ENCODE measurements around the gene ZDHHC14.
"Not testable (repeated sequence)": the region's sequence is repeated elsewhere in the genome, so short reads cannot be mapped to it uniquely, and the experiment has no call there.

The ZDHHC14 gene

DNA sequence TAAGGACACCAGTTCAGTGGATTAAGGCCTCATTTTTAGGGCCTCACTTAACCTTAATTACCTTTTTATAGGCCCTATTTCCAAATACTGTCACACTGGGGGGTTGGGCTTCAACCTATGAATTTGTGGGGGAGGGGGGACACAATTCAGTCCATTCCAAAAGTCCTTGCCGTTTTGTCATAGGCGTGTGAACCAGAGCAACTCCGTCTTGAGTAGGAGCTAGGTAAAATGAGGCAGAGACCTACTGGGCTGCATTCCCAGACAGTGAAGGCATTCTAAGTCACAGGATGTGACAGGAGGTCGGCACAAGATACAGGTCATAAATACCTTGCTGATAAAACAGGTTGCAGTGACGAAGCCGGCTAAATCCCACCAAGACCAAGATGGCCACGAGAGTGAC, 328.6 kb downstream of the ZDHHC14 start:
- no peak for DNase-seq

DNA sequence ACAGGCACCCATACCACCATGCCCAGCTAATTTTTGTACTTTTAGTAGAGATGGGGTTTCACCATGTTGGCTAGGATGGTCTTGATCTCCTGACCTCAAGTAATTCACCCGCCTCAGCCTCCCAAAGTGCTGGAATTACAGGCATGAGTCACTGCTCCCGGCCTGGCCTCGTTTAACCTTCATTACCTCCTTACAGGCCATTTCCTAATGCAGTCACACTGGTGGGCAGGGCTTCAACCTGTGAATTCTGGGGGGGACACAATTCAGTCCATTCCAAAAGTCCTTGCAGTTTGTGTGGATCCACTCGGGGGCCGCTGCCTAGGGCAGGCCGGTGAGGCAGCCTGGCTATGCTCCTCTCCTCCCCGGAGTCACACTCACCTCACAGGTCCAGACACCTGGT, 329.6 kb downstream of the ZDHHC14 start:
- DNase-seq, result no peak

DNA sequence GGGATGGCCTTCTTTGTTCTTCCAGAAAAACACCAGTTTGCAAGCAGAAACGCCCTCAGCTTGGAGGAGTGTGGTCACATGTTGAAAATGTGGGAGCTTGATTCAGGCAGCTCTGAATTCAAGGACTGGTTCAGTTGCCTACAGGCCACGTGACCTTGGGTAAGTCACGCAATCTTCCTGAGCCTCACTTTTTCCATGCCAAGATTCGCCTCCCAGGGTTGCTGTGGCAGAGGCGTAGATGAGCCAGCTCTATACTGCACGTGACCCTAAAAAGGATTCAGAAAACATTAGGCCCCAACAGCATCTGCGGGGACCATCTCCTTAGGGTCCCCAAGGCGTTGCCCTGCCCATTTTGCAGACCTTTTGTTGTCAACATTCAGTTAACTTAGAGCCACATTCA, 330.1 kb downstream of the ZDHHC14 start:
- DNase-seq, result no peak

DNA sequence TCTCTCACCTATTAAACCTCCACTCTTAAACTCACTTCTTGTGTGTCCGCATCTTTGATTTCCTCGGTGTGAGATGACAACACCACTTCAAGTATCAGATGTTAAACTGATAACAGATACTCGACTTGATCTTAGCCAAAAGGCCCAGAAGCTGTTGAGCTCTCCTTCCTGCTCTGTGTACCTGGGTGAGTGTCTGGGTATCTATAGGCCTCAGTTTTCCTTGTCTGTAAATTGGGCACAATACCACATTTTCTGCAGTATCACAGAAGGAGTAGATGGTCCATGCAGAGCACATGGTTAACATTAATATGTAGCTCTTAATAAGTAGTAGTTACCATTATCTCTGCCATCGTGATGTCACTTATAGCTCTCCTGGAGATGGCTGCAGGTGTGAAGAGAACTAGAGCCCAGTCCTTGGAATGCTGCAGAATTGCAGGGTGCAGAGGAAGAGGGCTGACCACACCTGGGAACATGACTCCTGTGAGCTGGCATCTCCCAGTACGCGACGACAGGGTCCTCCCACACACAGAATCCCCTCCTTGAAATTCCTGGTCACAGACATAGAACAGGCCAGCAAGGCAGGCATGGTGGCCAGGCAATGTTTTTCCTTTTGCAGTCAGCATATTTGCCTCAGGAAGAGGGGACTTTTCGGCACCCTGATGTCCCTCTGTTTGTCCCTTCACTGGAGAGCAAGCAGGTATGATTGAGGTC, 331.8 kb downstream of the ZDHHC14 start:
- DNase-seq, result no peak

DNA sequence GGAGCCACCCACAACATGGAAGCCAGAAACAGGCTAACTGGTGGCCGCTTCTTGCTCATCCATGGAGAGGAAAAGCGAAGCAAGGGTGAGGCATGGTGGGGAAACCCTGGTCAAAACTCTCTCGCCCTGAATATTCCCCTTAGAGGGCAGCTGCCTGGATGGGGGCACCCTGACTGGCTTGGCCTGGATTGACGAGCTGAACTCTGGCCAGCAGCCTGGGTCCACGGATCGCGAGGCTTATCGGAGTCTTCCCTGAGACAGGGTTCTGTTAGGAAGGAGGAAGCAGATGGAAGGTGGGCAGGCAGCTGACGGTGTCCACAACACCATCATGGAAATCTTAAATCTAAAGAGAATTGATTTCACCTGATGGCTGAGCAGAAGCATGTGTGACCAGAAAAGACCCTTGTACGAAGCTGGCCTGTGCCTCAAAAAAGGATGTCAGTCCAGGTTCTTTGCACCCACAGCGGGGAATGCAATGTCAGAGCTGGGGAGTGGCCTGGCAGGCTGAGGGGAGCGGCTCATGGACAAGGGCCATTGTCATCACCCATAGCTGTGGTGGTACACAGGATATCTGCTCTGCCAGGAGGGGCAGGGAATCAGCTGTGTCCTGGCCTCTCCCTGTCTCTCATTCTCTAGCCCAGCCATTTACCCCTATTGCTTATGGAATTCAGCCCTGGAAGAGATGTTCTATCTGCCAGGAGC, 332.6 kb downstream of the ZDHHC14 start:
- no peak for DNase-seq

DNA sequence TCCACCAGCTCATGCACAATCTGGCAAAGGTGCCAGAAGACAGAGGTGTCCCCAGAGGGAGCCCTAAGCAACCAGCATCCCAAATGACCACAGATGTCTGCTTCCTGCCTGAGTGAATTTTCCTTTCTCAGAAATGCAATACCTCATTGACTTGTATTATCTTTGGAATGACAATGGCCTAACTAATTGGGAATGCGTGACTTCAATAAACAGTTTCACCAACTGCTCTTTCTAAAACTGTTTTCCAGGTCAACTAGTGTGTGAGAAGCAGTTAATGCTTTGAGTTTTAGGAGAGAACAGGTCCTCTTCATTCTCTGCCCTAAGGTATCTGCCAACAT, 333.1 kb downstream of the ZDHHC14 start:
- DNase-seq, result no peak

DNA sequence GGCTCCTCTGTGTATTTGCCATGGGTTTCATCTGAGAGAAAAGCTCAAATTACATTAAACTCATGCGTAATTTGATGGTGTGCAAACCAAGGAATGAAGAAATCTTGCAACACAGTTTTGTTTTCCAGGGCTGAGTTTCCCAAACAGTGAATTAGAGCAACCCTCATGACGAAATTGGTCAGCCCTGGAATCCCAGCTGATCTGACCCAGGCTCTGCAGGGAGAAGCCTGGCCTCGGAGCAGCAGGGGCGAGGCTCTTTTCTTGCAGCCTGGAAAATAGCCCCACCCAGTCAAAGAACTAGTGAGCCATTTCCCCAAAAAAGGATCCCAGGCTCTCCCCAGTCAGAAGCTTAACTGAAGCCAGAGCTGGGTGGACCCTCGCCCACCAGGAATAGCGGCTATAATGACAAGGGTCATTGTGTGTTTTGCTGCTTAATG, 334.8 kb downstream of the ZDHHC14 start:
- DNase-seq, result peak; percentile 54

DNA sequence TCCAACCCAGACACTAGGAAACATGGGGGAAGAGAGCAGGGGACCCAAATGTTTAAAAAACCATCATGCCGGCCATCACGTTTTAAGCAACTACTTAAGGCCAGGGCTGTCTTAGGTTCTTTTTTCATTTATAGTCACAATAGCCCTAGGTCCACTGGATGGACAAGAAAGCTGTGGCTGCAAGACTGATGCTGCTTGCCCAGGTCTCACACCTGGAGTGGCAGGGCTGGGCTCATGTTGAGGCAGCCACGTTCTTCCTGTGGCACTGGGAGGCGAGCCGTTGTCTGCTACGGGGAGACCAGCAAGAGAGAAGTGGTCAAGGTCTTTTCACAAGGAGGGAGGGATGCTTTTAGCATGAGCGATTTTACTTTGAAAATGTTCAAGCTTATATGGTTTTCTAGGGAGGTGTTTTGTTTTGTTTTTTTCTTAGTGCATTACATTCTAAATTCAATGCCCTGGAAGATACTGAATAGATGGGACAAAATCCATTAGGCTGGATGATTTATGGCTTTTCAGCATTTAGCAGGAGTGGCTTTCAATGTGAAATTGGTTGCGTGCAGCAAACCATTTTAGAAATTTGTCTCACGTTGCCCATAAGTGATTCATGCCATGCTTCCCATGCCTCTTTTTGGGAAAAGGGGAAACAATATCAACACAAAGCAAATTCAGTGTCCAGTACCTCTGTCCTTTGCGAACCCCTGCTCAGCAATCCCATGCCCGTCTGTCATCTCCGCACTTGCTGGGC, 335.4 kb downstream of the ZDHHC14 start:
- DNase-seq, result no peak

DNA sequence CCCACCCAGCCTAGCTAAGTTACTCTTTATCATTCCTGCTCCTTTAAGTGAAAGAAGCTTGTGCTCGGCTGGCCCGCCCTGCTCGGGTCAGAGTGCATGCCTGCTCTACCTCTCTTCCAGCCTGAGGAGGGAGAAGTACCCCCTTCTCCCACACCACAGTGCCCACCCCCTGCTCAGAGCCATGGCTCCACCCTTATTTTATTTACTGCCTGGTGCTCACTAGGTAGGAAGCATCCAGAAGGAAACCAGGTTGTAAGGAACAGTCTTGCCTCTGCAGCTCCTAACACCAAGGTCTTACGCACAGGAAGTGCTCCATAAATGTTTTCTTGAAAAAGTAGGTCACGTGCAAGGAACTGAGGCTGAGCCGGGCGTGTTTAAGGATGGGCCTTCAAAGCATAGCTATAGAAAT, 336.4 kb downstream of the ZDHHC14 start:
- no peak for DNase-seq

DNA sequence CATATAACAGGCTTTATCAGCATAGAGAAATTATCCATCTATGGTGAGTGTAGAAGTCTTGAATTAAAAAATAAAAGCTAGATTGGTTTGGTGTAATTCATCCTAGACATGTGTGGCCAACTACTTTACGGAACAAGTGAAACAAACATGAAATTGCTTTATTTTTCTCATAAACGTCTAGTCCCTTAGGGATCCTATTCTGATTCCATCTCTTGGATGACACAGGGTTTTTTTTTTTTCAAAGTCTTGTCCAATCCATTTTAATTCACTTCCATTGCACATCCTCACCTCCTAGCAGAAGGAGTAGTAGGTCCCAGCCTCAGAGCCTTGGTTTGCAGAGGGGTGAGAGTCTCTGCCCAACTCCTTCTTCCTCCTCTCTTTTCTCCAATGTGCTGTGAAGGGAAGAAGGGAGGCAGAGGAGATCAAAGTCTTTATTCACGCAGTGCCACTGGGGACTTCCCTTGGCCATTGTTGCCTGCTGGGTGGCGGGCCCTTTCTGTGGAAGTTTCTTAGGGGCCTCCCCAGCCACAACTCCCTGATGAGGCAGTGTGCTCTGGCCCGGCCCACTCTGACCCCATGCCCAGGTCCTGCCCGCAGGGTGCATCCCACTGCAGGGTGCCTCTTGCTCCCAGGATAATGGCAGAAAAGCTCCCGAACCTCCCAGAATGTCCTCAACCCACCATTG, 337.7 kb downstream of the ZDHHC14 start:
- no peak for DNase-seq

DNA sequence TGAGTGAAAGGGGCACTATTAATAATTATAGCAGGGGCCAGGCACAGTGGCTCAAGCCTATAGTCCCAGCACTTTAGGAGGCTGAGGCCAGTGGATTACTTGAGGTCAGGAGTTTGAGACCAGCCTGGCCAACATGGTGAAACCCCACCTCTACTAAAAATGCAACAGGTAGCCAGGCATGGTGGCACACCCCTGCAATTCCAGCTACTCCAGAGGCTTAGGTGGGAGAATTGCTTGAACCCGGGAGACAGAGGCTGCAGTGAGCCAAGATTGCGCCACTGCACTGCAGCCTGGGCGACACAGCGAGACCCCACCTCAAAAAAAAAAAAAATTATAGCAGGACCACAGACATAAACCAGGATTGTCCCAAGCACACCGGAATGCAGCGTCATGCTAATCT, 340.0 kb downstream of the ZDHHC14 start:
- not testable (repeated sequence) for DNase-seq

DNA sequence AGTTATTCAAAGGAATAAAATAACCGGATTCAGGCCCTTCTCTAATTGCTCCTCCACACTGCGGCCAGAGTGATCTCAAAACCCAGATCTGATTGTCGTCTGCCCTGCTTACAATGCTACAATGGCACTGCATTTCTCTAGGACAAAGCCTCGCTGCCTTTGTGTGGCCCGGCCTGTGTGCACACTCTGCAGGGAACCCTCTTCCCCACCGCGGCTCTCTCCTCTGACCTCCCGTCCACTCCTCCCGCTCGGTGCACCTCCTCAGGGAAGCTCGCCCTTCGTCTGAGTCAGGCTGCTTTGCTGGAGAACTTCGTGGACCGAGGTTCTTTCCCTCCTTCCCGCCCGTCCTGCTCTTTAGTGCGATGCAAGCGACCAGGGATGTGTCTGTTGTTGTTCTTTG, 340.4 kb downstream of the ZDHHC14 start:
- DNase-seq, result no peak

DNA sequence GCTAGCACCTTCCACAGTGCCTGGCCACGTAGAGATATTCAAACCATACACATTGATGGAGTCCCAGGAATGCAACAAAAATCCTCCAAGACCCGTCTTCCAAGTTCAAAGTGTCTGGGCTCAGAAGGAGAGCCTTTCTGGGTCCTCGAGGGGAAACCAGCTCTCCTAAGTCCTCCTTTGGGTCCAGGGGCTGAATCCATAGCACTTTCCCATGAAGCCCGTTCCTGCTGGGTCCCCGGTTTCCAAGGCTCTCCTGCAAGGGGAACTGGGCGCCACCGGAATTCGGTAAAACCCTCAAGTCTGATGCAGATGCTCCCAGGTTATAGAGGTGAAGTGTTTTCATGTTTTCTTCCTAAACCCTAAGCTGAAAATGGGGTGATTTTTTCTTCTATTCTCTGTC, 340.8 kb downstream of the ZDHHC14 start:
- no peak for DNase-seq

DNA sequence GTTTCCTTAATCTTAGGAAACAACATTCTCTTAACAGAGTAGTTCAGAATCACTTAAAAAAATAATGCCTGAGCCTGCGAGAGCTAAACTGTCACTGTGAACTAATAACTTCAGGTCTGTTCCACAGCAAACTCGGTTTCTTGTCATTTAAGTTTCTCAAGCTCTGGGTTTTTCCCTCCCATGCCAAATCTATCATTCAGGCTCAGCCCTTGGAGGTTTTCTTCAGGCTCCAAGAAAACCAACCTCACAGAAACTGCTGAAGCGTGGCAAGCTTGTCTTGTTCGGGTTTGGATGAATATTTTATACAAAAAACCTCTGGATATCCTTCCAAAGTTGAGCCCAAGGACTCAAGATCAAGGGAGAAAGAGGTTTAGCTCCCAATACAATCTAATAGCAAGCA, 342.4 kb downstream of the ZDHHC14 start:
- DNase-seq, result no peak

DNA sequence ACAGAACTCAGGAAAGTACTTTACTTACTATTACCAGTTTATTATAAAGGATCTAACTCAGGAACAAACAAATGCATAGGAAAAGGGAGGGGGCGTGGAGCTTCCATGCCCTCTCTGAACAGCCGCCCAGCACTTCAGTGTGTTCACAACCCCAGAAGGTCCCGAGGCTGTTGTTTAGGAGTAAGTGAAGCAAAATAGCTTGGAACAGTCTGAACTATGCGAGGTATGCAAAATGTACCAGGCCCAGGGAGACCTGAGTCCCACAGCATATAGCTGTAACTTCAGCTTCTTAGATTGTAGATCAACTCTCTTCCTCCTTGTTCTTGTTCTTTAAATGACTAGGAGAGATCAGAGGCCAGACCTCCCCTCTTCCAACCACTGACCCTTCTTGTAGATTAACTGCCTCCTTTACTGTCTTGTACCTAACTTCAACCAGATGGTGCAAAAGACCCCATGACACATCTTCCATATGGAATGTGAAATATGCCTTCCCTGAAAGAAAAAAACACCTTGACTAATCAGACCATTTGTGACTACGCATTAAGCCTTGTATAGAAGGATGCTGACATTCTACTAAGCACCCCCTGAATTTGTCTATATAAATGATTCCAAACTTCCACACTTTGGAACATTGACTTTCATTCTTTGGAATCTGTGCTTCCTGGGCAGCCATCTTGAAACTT, 343.3 kb downstream of the ZDHHC14 start:
- no peak for DNase-seq

DNA sequence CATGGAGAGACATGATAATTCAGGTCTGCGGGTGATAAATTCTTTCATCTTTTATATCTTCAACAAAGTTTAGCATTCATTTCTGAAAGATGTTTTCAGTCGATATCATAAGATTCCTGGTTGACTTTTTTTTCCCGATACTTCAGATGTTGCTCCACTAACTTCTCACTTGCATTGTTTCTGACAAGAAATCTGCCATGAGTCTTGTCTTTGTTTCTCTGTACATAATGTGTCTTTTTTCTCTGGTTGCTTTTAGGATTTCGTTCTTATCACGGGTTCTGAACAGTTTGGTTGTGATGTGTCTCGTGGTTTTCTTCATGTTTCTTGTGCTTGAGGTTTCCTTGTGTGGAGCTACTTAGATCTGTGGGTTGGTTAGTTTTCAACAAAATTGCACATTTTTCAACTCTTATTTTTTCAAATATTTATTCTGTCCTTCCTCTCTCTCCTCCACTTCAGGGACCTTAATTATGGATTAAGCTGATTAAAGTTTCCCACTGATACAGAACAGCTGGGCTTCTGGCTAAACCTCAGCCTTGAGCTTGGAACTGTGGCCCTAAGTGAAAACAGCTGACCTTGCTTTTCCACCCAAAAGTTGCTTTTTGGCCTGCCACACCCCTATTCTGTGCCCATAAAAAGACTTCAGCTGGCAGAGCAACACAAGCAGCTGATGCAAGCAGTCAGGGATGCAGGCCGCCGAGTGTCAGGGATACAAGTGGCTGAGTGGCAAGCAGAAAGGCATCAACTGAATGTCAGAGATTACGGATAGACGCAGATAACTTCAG, 344.2 kb downstream of the ZDHHC14 start:
- no peak for DNase-seq

DNA sequence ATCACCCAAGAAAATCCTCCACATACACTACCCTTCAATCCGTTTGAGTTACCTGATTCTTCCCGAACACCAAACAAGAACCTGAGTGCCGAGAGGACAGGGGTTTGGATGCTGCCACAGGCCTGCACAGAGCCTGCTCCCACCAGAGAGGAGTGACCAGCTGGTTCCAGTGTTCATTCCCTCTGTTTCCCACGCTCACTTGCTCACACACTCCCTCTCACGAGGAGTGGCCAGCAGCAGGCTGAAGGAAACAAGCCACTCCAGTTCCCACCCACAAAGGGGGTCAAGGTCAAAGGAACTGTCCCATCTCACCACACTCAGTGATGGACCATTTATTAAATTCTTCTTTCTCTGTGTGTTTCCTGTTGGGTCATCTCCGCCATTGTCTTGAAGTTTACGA, 344.8 kb downstream of the ZDHHC14 start:
- no peak for DNase-seq

DNA sequence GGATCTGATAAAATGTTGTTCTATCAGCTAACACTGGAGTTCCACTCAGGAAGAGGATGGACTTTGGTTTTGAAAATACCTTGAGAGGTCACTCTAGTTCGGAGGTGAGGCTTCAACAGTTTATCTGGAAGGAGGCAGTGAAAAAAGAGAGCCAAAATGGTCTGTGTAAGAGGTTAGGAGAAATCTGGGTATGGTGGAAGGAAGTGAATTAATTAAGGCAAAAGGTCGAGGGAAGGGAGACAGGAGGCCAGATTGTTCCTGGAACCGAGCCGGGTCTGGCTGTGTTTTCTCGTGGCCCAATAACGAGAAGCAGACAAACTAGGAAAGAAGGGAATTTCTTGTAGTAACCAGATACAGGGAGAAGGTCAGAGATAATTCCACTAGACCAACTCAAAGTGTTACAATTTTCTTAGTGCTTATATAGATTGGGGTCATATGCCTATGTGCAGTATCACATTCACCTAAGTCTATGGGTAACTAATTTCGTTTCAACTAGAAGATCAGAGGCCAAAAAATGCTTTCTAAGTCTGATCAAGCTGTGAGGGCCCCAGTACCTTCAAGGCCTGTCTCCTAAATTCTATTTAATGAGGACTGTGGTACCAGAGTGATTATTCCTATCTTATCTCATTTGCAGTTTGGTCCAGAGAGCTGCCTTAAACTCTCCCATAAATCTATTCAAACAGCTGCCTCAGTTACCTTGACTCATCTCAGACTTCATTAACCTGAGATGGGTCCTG, 346.1 kb downstream of the ZDHHC14 start:
- no peak for DNase-seq

All from GOT3 (cell line).